Chondrocyte (in vitro differentiated cells): ENCODE data around the gene DDX4. TPM values are rescaled to one million over a fixed set of nuclear protein-coding genes. Genes with fewer than 3 reads are reported as not detected.
A peak's percentile ranks its signal among the peaks of the same experiment; 100 is the strongest.

Source experiments
- DNase-seq: peaks from one replicate; pipeline ENCODE4 v3.0.0; 2021; ENCODE audit warnings: mixed read lengths, low spot score
- H3K27ac Mint-ChIP-seq: one replicate; pipeline ENCODE4 v1.8.0; 2021; ENCODE audit warnings: mild to moderate bottlenecking, moderate library complexity, mixed read lengths; ENCODE audit not compliant: unreplicated experiment
- H3K27me3 Mint-ChIP-seq: 2 replicates; pipeline ENCODE4 v1.8.0; 2021; ENCODE audit warnings: low read depth, mixed read lengths
- H3K36me3 Mint-ChIP-seq: 2 replicates; pipeline ENCODE4 v1.8.0; 2021; ENCODE audit warnings: low read depth, mixed read lengths
- H3K4me1 Mint-ChIP-seq: 2 replicates; pipeline ENCODE4 v1.8.0; 2021; ENCODE audit warnings: low read depth, mild to moderate bottlenecking, mixed read lengths
- H3K4me3 Mint-ChIP-seq: one replicate; pipeline ENCODE4 v1.8.0; 2021; ENCODE audit warnings: mild to moderate bottlenecking, moderate library complexity, mixed read lengths; ENCODE audit not compliant: unreplicated experiment
- H3K9me3 Mint-ChIP-seq: 2 replicates; pipeline ENCODE4 v1.8.0; 2021; ENCODE audit warnings: low read depth, mixed read lengths
- total RNA-seq: library from RNA; stranded (reverse); gene quantifications from 3 replicates; pipeline ENCODE4 v1.2.1, GENCODE V29; 2021
- TF ChIP-seq, protein P1 (sequence below): fragments of 200-600 bp; sonication (generic); IDR thresholded peaks from 2 replicates; pipeline ENCODE4 v1.5.0; 2021; ENCODE audit warnings: antibody characterized with exemption, mild to moderate bottlenecking, moderate library complexity

DDX4 gene
- total RNA-seq, 1 donor from 2014 or later: not detected

DNA sequence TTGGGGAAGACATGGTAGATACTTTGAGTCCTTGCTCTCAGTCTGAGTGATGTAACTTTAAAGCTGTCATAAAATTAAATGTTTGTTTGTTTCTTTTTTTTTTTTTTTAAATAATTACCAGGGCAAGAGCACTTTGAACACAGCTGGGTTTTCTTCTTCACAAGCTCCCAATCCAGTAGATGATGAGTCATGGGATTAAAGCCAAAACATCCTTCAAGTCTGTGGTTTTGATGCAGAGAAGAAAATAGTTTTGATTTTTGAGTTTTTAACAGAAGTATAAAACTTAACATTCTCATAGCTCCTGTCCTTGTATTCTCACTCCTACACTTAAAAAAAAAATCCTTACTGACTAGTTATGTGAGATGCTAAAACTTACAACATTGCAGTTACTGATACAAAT, 78.5 kb downstream of the DDX4 start:
- Mint-ChIP-seq H3K9me3 (no peaks in the 10 kb centered on the region), H3K4me1 (peaks cover 12% of the 10 kb centered on the region), H3K27ac (peak overlapping the region; percentile 63), H3K36me3 (peaks cover 2% of the 10 kb centered on the region), H3K4me3 (no peak overlapping the region), H3K27me3 (peaks cover 10% of the 10 kb centered on the region)
- DNase-seq: no peak
- TF ChIP-seq, protein P1, sequence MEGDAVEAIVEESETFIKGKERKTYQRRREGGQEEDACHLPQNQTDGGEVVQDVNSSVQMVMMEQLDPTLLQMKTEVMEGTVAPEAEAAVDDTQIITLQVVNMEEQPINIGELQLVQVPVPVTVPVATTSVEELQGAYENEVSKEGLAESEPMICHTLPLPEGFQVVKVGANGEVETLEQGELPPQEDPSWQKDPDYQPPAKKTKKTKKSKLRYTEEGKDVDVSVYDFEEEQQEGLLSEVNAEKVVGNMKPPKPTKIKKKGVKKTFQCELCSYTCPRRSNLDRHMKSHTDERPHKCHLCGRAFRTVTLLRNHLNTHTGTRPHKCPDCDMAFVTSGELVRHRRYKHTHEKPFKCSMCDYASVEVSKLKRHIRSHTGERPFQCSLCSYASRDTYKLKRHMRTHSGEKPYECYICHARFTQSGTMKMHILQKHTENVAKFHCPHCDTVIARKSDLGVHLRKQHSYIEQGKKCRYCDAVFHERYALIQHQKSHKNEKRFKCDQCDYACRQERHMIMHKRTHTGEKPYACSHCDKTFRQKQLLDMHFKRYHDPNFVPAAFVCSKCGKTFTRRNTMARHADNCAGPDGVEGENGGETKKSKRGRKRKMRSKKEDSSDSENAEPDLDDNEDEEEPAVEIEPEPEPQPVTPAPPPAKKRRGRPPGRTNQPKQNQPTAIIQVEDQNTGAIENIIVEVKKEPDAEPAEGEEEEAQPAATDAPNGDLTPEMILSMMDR: no peak

DNA sequence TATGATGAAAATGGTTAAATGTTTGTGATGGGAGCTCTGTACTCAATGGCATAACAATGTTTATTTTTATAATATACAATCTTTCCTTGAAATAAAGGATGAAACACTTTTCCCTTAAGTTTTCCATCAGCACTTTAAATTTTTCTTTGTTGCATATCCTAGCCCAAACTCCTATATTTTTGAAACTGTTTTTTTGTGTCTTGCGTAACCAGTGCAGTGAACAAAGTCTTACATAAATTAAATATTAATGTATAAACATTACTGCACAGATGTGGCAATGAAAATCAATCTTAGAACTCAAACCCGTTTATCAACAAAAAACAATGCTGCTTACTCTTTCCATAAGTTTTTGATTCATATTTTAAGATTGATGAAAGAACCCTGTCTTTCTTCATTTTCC, 79.2 kb downstream of the DDX4 start:
- peaks cover 12% of the 10 kb centered on the region for H3K4me1 Mint-ChIP-seq
- H3K36me3 Mint-ChIP-seq: peaks cover 2% of the 10 kb centered on the region

DNA sequence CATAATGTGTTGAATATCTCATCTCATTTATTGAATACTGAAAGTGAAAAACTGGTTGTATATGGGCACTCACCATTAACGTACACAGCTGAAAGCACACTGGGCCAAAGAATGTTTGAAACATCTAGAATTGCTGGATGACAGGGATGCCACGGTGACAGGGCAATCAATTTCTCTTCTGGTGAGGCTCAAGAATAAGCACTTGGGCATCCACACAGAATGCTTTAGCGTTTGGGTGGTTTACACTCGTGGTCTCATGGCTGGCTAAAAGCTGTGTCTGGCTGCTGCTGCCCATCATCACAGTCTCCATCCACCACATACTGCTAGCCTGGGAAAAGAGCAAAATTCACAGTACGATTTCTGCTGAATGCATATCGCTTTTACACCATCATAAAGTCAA, 82.6 kb downstream of the DDX4 start:
- Mint-ChIP-seq H3K27ac (no peak overlapping the region), H3K9me3 (no peaks in the 10 kb centered on the region), H3K36me3 (no peaks in the 10 kb centered on the region), H3K4me3 (no peak overlapping the region), H3K4me1 (peaks cover 15% of the 10 kb centered on the region), H3K27me3 (peaks cover 22% of the 10 kb centered on the region)
- no peak for DNase-seq
- TF ChIP-seq, protein P1: no peak

More for the DNA sequence above, 79.2 kb downstream of the DDX4 start:
- Mint-ChIP-seq H3K4me3 (no peak overlapping the region), H3K27me3 (peaks cover 10% of the 10 kb centered on the region), H3K9me3 (no peaks in the 10 kb centered on the region), H3K27ac (no peak overlapping the region)
- TF ChIP-seq, protein P1: no peak
- DNase-seq: no peak

DNA sequence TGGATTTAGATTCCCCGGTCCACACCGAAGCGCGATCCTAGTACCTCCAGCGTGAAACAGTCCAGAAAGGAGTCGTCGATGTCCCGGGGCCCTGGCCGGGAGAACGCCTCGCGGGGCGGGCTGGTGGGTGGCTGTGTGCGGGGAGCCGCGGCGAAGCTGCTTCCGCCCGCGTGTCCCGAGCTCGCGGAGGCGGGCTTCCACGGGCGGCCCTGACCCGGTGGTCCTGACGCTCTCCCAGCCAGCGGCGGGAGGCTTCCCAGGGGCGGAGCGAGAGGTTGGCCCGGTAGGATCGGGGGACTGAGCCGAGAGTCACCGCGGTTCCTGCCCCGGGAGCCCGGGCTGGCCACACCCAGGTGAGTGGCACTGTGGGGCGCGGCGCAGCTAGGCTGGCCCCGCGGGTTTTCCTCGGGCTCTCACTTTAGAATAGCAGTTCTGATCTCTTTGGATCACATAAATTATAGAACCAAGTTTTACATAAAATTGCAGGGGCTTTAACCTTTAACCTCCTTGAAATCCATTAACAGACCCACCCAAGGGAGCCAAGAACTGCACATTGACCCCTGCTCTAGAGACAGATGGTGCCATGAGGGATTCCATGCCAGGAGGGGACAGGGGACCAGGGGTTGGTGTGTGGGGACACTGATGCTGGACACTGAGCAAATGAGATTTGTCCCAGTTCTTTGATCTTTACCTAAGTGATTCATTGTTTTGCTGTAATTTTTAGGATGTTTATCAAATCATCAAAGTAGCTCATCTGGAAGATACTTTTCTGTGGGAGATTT, 84.1 kb downstream of the DDX4 start:
- H3K9me3 Mint-ChIP-seq: no peaks in the 10 kb centered on the region
- peaks cover 22% of the 10 kb centered on the region for H3K27me3 Mint-ChIP-seq
- peak overlapping the region; percentile 63 for H3K4me3 Mint-ChIP-seq
- H3K36me3 Mint-ChIP-seq: no peaks in the 10 kb centered on the region
- H3K4me1 Mint-ChIP-seq: peaks cover 5% of the 10 kb centered on the region
- TF ChIP-seq, protein P1: no peak
- no peak overlapping the region for H3K27ac Mint-ChIP-seq
- DNase-seq: no peak

DNA sequence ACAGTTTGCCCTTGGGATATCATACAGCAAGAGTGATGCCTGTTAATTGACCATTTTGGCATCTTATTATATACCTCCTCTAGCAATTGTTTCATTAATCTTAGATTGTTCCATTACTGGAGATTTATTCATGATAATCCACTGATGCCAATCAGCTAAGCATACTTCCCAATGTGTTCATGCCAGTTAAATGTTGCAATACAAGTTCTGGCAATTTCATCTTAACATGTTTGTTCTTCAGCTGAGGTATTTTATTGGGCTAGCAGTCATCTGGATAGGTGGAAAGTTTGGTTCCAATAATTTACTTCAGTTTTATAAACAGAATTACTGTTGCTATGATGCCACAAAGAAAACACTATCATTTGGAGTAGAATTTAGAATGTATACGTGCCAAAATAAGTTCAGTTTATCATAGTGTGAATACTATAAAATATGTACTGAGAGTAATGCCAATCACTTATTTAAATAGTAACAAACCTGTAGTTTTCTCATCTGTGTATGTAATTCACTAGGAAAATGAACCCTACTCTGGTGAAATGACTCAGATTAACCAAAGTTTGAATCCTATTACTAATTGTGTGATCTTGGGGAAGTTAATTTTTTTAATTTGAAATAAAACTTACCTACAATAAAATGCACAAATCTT, 85.4 kb downstream of the DDX4 start:
- Mint-ChIP-seq H3K9me3 (no peaks in the 10 kb centered on the region), H3K4me3 (no peak overlapping the region), H3K4me1 (peaks cover 3% of the 10 kb centered on the region), H3K27ac (no peak overlapping the region), H3K36me3 (no peaks in the 10 kb centered on the region), H3K27me3 (peaks cover 22% of the 10 kb centered on the region)
- DNase-seq: no peak
- TF ChIP-seq, protein P1: no peak
